GM06990 (cell line): ENCODE results near the gene C11orf86.

Source experiments
- DNase-seq: peaks from one replicate; pipeline ENCODE4 v3.0.0-alpha.2; 2011; ENCODE audit not compliant: insufficient read length; ENCODE audit errors: extremely low read depth
- H3K27me3 ChIP-seq: replicated peaks from 2 replicates; pipeline ENCODE4 v1.6.0; 2011; ENCODE audit warnings: low read length; ENCODE audit not compliant: control insufficient read depth, insufficient read depth
- H3K36me3 ChIP-seq: 2 replicates; pipeline ENCODE4 v1.5.1; 2011; ENCODE audit warnings: low read length; ENCODE audit not compliant: control insufficient read depth, insufficient read depth
- H3K4me3 ChIP-seq: replicated peaks from 2 replicates; pipeline ENCODE4 v1.5.1; 2011; ENCODE audit warnings: low read depth, mild to moderate bottlenecking, control low read depth, low read length
- CTCF ChIP-seq: IDR thresholded peaks from 2 replicates; pipeline ENCODE4 v1.5.1; 2011; ENCODE audit warnings: low read length, control low read depth, mild to moderate bottlenecking, inconsistent platforms; ENCODE audit not compliant: insufficient read depth, poor library complexity, severe bottlenecking

The C11orf86 gene

GRCh38 chr11:66936311-66936711, 38.8 kb upstream of the C11orf86 start:
- H3K36me3 ChIP-seq = no peaks in the 10 kb centered on the region
- no peak for TF ChIP-seq CTCF
- no peak for DNase-seq
- no peaks in the 10 kb centered on the region for H3K27me3 ChIP-seq
- H3K4me3 ChIP-seq = no peak overlapping the region

GRCh38 chr11:66937193-66937733, 37.8 kb upstream of the C11orf86 start:
- no peak for DNase-seq
- no peak for TF ChIP-seq CTCF
- no peaks in the 10 kb centered on the region for H3K27me3 ChIP-seq
- H3K4me3 ChIP-seq = no peak overlapping the region
- no peaks in the 10 kb centered on the region for H3K36me3 ChIP-seq

GRCh38 chr11:66938582-66939135, 36.4 kb upstream of the C11orf86 start:
- TF ChIP-seq CTCF = no peak
- Histone ChIP-seq H3K36me3 (no peaks in the 10 kb centered on the region), H3K4me3 (no peak overlapping the region), H3K27me3 (no peaks in the 10 kb centered on the region)
- no peak for DNase-seq

GRCh38 chr11:66950112-66950535, 25.0 kb upstream of the C11orf86 start:
- no peaks in the 10 kb centered on the region for H3K36me3 ChIP-seq
- DNase-seq = no peak
- no peak overlapping the region for H3K4me3 ChIP-seq
- no peak for TF ChIP-seq CTCF
- no peaks in the 10 kb centered on the region for H3K27me3 ChIP-seq

- no peak for TF ChIP-seq CTCF
- Histone ChIP-seq H3K4me3 (no peak overlapping the region), H3K27me3 (no peaks in the 10 kb centered on the region), H3K36me3 (no peaks in the 10 kb centered on the region)
- no peak for DNase-seq
These were observed 24.0 kb upstream of the C11orf86 start for GRCh38 chr11:66951135-66951534.

- Histone ChIP-seq H3K4me3 (no peak overlapping the region), H3K27me3 (no peaks in the 10 kb centered on the region), H3K36me3 (no peaks in the 10 kb centered on the region)
- TF ChIP-seq CTCF = no peak
- no peak for DNase-seq
These were observed 23.2 kb upstream of the C11orf86 start for GRCh38 chr11:66951927-66952337.
